Measurements from ENCODE around the gene NPM3. TPM values are rescaled to one million over a fixed set of nuclear protein-coding genes. Genes with fewer than 3 reads are reported as not detected.

NPM3 gene
- total and polyA plus RNA-seq, 2 of the 13 experiments (the other 11 are each of a cell fraction or from before 2014, with no cell fraction given), result 47.6 to 129 TPM

GRCh38 chr10:101818119-101818871 is 35.0 kb upstream of the NPM3 start, which contains the start of gene OGA (continued):
- TF ChIP-seq ZNF367 (CRISPR knock-in tag; IDR thresholded peaks at IDR 0.05; ENCODE audit: borderline replicate concordance), result no peak
- TF ChIP-seq BRCA1 (CRISPR knock-in tag; IDR thresholded peaks at IDR 0.05), result peak; percentile 68; the same call in 1 of the 2 replicates
- no peak for TF ChIP-seq IRF1 (CRISPR knock-in tag; IDR thresholded peaks at IDR 0.05; ENCODE audit: low read depth)
- TF ChIP-seq ZNF430 (CRISPR knock-in tag; IDR thresholded peaks at IDR 0.05), result peak; percentile 32
- TF ChIP-seq MTA1 (CRISPR knock-in tag; IDR thresholded peaks at IDR 0.05; ENCODE audit: borderline replicate concordance), result no peak
- peak; percentile 74; the same call in 1 of the 2 replicates for TF ChIP-seq ELF4 (CRISPR knock-in tag; IDR thresholded peaks at IDR 0.05; ENCODE audit: borderline replicate concordance)
- TF ChIP-seq MEIS2 (CRISPR knock-in tag; IDR thresholded peaks at IDR 0.05), result peak; percentile 74
- no peak for TF ChIP-seq ARHGAP35 (CRISPR knock-in tag; IDR thresholded peaks at IDR 0.05; ENCODE audit: borderline replicate concordance)
- TF ChIP-seq REL (CRISPR knock-in tag; conservative IDR thresholded peaks at IDR 0.05), result no peak
- no peak for TF ChIP-seq ZNF720 (CRISPR knock-in tag; IDR thresholded peaks at IDR 0.05)
- no peak for TF ChIP-seq HHEX (CRISPR knock-in tag; IDR thresholded peaks at IDR 0.05)
- TF ChIP-seq PHF20 (CRISPR knock-in tag; IDR thresholded peaks at IDR 0.05), result peak; percentile 63
- peak; percentile 40; the same call in 1 of the 2 replicates for TF ChIP-seq ZFP1 (CRISPR knock-in tag; IDR thresholded peaks at IDR 0.05)
- peak; percentile 88; the same call in 1 of the 2 replicates for TF ChIP-seq ARID4A (CRISPR knock-in tag; IDR thresholded peaks at IDR 0.05; ENCODE audit: borderline replicate concordance)
- 0 out of 2 replicates have a peak, but pooled peaks have one; percentile 62 for TF ChIP-seq BCL3 (CRISPR knock-in tag; IDR thresholded peaks at IDR 0.05)
- peak; percentile 45; the same call in 1 of the 2 replicates for TF ChIP-seq ZNF274 (CRISPR knock-in tag; IDR thresholded peaks at IDR 0.05)
- no peak for TF ChIP-seq ZNF329 (CRISPR knock-in tag; IDR thresholded peaks at IDR 0.05; ENCODE audit: low read depth)
- TF ChIP-seq THRA (CRISPR knock-in tag; IDR thresholded peaks at IDR 0.05; ENCODE audit: borderline replicate concordance), result no peak
- TF ChIP-seq U2AF2 (IDR thresholded peaks at IDR 0.05; ENCODE audit: low read depth, low read length), result no peak
- no peak for TF ChIP-seq EEA1 (CRISPR knock-in tag; IDR thresholded peaks at IDR 0.05; ENCODE audit: borderline replicate concordance)
- TF ChIP-seq ZNF484 (CRISPR knock-in tag; IDR thresholded peaks at IDR 0.05; ENCODE audit: borderline replicate concordance, low read depth), result no peak

All from HepG2 (cell line).